ENCODE results near the gene ARGLU1. TPM values are rescaled to one million over a fixed set of nuclear protein-coding genes. Genes with fewer than 3 reads are reported as not detected.
A peak's percentile ranks its signal among the peaks of the same experiment; 100 is the strongest.

Gene ARGLU1
- polyA plus RNA-seq, 1 donor from 2014 or later = 59.1 TPM

DNA sequence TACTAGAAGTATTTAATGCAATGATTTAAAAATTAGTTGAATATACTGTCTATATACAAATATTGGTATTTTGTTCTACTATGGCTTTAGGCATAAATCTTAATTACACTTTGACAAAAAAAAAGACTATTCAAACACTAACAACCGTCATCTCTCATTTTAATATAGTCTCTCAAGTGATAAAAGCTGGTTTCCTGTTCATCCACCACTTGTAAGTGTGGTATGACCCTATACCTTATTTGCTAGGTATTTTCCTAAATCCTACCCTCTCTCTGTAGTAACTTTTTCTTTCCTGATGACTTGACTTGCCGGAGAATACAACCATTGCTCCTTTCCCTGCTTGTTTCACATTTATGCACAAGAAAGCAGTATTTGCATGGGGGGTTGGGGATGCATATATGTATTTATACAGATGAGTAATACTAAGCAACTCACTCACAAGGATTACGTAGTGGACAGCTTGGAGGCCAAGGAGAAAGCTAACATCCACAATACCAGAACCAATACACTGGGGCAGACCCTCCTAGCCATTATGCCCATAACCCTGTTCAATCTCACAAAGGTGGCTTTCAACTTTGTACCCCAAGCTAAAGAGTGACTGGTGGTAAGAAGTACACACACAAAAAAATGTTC is 19.8 kb downstream of the ARGLU1 start:
- Mint-ChIP-seq H3K9me3 (no peaks in the 10 kb centered on the region), H3K4me1 (peaks cover 11 to 16% (median 11%) of the 10 kb centered on the region in 3 donors), H3K36me3 (no peaks in the 10 kb centered on the region), H3K27me3 (no peaks in the 10 kb centered on the region), H3K27ac (no peak overlapping the region), H3K4me3 (no peak overlapping the region)

DNA sequence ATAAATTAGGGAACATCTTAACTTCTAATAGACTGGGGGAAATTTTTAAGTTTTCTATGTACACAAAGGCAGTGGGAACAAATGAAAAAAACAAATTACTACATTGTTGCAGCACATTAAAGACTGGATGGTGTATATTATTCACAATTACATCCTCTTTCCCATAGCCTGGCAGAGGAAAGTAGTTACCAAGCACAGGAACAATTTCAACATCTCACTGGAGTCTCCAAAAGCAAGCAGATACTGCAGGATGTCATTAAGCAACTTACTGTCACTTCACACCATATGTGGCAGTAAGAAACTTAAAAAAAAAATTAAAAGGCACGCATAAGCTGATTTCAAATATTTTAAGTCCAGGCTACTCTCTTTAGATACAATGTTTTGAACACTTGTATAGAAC is 26.1 kb downstream of the ARGLU1 start:
- no peaks in the 10 kb centered on the region for H3K27me3 Mint-ChIP-seq
- H3K36me3 Mint-ChIP-seq = no peaks in the 10 kb centered on the region
- no peak overlapping the region for H3K27ac Mint-ChIP-seq
- peaks cover 0 to 5% (median 0%) of the 10 kb centered on the region in 3 donors for H3K4me1 Mint-ChIP-seq
- H3K9me3 Mint-ChIP-seq = no peaks in the 10 kb centered on the region
- H3K4me3 Mint-ChIP-seq = no peak overlapping the region

DNA sequence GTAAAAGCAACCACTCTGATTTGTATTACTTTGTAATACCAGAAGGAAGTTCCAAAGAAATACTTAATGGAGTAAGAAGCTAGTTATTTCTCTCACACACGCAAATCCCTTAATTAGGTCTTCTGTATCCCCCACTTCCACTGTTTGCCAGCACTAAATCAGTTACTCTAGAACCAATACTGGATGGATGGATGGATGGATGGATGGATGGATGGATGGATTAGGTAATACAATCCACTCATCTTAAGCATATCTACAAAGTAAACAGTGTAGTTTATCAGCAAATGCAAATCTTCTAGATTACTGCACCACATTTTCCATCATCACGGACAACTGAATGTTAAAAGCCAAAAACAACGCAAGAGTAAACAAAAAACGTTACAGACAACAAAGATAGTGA is 27.3 kb downstream of the ARGLU1 start:
- Mint-ChIP-seq H3K4me3 (peak overlapping the region in 1 of 4 donors; percentile 12), H3K36me3 (no peaks in the 10 kb centered on the region), H3K9me3 (no peaks in the 10 kb centered on the region), H3K27ac (no peak overlapping the region), H3K4me1 (peaks cover 0 to 11% (median 3%) of the 10 kb centered on the region in 3 donors), H3K27me3 (no peaks in the 10 kb centered on the region)

DNA sequence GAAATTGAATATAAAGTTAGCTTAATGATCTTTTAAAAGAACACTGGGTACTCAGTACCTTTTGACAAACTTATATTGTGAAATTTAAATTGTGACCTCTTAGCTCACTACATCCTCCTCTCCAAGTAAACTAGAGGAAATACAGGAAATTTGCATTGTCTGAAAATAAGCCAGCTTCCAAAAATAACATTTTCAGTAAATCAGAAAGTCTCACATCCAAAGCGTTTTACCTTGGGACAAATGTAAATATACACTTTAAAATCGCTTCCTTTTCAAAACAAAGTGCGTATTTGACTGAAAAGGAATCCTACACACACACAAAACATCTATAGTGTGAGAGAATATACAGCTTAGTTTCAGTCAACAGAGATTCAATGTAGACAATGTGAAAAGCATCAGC is 30.4 kb downstream of the ARGLU1 start:
- Mint-ChIP-seq H3K4me3 (peak overlapping the region in 2 of 4 donors; percentile 66 to 79), H3K27me3 (peaks cover 16% of the 10 kb centered on the region), H3K9me3 (no peaks in the 10 kb centered on the region), H3K36me3 (no peaks in the 10 kb centered on the region), H3K27ac (peak overlapping the region in 2 of 3 donors; percentile 21 to 53), H3K4me1 (peaks cover 10 to 25% (median 14%) of the 10 kb centered on the region in 3 donors)

DNA sequence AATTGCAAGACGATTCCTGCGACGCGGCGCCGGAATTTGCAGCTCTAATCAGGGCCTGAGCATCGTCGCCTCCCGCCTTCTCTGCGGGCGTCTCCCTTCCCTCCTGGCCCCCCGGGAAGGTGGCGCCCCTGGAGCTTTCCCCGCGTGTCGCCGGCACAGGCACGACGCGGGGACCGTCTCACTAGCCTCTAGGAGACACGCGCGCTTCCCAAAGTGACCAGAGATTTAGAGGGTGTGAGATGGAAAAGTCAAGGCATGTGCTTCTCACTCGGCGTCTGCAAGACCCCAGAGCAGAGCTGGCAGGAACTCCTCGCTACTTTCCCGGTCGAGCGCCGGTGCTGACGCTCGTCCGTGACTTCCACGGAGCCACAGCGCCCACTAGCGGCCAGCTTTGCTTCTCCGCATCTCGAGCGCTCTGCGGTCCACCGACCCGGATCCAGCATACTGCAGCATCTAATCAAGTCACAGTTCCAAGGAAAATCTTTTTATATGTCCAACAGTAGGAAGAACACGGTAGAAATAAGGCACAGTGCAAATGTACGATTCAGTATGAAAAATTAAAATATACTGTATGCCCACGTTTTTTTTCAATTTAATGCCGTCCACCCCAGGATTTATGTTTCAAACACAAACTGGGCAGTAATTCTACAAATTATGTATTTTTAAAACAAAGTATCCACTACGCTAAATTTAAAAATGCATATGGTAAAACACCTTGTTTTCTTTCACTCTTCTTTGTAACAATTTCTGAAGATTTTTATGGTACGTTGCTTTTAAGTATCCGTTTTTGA is 31.5 kb downstream of the ARGLU1 start:
- Mint-ChIP-seq H3K4me1 (peaks cover 10 to 25% (median 14%) of the 10 kb centered on the region in 3 donors), H3K27me3 (peaks cover 23% of the 10 kb centered on the region), H3K36me3 (no peaks in the 10 kb centered on the region), H3K9me3 (no peaks in the 10 kb centered on the region), H3K27ac (peak overlapping the region; percentile 86 to 96 (median 90)), H3K4me3 (peak overlapping the region; percentile 92 to 96 (median 95))

DNA sequence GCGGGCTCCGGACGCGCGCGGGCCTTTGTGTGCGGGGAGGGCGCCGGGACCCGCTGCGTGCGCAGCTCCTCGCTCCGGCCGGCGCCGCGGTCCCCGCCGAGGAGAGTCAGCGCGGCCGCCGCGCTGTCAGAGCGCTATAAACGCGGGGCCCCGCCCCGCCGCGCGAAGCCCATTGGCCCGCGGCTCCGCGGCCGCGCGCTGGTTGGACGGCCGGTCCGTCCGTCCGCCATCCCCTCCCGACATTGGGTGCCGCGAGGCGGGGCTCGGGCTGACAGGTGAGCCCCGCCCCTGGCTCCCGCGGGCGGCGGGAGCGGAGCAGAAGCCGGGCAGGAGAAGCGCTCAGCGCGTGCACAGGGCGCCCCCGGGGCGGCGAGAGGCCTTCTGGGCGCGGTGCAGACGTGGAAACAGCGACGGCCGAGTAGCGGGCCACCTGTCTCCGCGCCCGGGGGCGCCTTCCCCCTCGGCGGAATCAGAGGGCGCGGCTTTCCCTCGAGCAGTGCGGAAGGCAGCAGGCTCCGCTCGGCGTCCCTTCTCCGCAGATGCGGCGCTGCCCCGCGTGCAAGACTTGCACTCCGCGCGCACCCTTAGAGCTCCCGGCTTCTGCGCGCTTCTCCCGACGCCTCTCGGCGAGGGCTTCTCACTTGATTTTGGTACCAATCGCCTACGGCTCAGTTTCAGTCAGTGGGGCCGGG is 32.2 kb downstream of the ARGLU1 start, which contains the start of gene EFNB2:
Gene EFNB2 (minus strand): TSS at position 111 of the 692 bp plus-strand sequence. CDS start 698 bp downstream, outside the sequence.
- Mint-ChIP-seq H3K27me3 (peaks cover 29% of the 10 kb centered on the region), H3K4me3 (peak within 1 kb of the TSS; percentile 92 to 96 (median 95)), H3K27ac (peak within 1 kb of the TSS; percentile 86 to 96 (median 90)), H3K36me3 (no peaks in the 10 kb centered on the region), H3K9me3 (no peaks in the 10 kb centered on the region), H3K4me1 (peaks cover 10 to 25% (median 14%) of the 10 kb centered on the region in 3 donors)

DNA sequence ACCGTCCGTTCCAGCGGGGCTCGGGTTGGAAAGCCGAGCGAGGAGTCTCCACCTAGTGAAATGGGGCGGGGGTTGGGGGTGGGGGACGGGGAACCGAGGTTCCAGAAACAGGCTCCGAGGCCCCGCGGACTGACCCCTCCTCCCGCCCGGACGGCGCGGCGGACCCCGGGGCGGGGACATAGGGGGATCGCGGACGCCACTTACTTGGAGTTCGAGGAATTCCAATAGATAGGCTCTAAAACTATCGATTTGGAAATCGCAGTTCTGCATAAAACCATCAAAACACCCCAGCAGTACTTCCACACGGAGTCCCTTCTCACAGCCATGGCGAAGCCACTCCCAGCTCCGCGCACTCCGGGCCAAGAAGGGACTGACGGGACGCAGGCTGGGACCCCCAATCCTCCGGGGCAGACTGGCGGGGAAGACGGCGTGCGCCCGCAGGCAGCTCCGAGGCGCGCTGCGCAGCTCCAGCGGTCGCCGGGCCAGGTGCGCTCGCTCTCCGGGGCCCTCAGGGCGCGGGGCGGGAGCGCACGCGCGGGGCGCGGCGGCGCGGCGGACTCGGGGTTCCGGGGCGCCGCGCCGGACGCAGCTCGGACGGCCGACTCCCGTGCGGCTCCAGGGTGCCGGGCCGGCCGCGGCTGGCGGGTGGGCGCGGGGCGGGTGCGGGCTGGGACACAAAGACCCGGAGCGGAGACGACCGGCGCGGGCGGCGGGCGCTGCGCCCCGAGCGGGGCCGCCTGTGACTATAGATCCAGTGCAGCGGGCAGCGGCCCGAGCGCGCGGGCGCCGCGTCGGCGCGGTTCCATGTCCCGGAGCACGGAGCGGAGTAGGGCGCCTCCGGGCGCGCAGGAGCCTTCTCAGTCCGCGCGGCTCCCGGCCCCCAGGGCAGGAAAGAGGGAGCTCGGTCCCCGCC is 33.0 kb downstream of the ARGLU1 start:
- H3K36me3 Mint-ChIP-seq = no peaks in the 10 kb centered on the region
- H3K4me1 Mint-ChIP-seq = peaks cover 10 to 25% (median 14%) of the 10 kb centered on the region in 3 donors
- H3K27ac Mint-ChIP-seq = peak overlapping the region in 1 of 3 donors; percentile 12
- H3K9me3 Mint-ChIP-seq = no peaks in the 10 kb centered on the region
- peak overlapping the region; percentile 83 to 96 (median 86) for H3K4me3 Mint-ChIP-seq
- peaks cover 29% of the 10 kb centered on the region for H3K27me3 Mint-ChIP-seq

DNA sequence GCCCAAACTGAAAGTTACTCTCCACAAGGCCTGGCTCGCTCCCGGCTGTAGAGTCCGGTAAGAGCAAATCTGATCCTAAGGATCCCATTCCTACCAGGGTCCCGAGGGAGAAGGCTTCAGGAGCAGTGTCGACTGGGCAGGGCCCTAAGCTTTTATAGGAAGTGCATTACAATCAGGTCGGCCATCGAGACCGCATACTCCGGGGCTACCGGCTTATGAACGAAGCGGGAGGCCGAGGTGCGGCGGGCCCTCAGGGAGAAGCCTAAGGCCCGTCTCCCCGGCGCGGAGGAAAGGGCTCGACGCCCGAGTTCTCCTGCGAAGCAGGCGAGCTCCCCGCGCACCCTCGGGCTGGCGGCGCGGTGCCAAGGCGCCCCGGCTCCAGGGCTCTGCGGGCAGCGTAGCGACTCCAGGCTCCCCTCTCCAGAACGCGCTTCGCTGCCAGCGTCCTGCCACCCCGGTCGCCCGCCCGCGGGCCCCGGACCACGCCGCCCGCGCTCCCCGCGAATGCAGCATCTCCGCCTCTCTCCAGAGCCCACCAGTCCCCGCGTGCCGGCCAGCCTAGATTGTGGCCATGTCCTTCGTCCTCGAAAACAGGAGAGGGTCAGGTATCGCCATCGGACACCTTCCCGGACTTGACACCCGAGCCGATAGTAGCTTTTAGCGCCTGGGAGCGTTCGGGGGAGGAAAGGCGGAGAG is 33.8 kb downstream of the ARGLU1 start:
- Mint-ChIP-seq H3K9me3 (no peaks in the 10 kb centered on the region), H3K4me1 (peaks cover 10 to 25% (median 14%) of the 10 kb centered on the region in 3 donors), H3K27ac (peak overlapping the region in 2 of 3 donors; percentile 12 to 76), H3K27me3 (peaks cover 34% of the 10 kb centered on the region), H3K4me3 (peak overlapping the region; percentile 43 to 88 (median 74)), H3K36me3 (no peaks in the 10 kb centered on the region)

DNA sequence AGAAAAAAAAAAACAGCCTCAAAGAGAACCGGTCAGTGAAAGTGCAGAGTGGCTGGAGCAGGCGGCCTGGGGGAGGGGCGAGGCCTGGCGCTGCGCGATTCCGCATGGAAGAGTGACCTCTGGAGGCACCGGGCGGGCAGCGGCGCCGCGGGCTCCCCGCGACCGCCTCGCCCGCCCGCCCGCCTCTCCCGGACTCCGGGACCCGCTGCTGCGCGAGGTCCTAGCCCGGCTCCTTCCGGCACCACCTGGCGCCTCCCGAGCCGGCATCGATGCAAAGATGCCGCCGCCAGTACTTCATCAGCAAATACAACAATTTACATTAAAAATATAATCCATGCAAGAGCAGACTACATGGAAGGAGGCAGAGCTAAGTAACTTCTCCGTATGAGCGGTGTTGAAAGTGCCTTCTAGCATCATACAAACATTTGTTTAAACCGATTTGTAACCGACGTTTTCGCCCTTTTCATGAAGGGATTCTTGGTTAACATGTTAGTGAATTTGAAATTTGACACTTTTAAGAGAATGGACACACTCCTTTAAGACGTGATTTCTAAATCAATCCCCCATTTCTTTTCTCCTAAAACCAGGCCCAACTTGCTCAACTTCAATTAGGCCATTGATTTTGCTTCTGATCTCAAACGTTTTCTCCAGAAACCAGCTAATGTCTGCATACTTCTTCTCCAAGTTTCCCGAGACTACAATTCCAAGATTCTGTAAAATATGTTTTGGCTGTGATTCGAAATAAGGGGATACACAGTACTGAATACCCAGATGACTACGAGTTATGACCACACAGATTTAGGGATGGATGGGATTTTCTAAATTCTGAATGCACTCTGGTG is 34.6 kb downstream of the ARGLU1 start:
- H3K4me3 Mint-ChIP-seq = peak overlapping the region; percentile 65 to 83 (median 75)
- H3K27ac Mint-ChIP-seq = peak overlapping the region; percentile 11 to 76 (median 50)
- no peaks in the 10 kb centered on the region for H3K36me3 Mint-ChIP-seq
- peaks cover 37% of the 10 kb centered on the region for H3K27me3 Mint-ChIP-seq
- no peaks in the 10 kb centered on the region for H3K9me3 Mint-ChIP-seq
- H3K4me1 Mint-ChIP-seq = peaks cover 10 to 25% (median 14%) of the 10 kb centered on the region in 3 donors

DNA sequence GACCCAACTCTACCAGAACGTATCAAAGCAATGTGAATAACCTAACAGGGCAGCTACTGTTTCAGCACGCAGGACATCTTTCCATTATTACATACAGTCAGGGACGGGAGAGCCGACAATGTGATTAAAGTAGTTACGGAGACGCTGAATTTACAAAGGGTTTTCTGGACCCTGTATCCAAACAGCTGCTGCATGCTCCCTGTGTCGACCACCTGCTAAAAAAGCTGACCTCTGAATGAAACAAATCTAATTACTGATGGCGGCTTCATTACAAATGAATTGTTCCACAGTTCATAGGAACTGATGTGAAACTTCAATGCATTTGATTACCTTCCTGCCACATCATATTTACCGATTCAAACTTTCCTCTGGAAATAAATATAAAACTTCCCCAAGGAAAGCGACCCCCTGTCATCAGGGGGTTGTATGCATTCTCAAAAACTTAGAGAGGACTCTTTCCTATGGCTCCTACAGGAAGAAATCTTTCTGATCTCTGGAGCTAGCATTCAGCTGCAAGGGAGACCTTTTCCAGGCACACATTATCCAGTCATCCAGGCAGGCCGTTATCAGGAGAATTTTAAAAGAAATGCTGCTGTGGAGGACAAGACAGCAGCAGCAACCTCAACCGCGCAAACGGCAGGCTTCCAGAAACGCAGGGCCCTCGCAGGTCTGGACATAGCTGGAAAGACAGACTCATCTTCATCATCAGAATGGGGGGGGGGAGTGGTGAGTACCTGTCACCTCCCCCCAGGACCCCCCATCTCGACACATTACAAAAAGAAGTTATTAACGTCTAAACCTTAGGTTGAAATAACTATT is 35.6 kb downstream of the ARGLU1 start:
- Mint-ChIP-seq H3K4me1 (peaks cover 10 to 21% (median 14%) of the 10 kb centered on the region in 3 donors), H3K27ac (peak overlapping the region in 2 of 3 donors; percentile 13 to 59), H3K27me3 (peaks cover 38% of the 10 kb centered on the region), H3K36me3 (no peaks in the 10 kb centered on the region), H3K4me3 (peak overlapping the region in 3 of 4 donors; percentile 5 to 83 (median 74)), H3K9me3 (no peaks in the 10 kb centered on the region)

DNA sequence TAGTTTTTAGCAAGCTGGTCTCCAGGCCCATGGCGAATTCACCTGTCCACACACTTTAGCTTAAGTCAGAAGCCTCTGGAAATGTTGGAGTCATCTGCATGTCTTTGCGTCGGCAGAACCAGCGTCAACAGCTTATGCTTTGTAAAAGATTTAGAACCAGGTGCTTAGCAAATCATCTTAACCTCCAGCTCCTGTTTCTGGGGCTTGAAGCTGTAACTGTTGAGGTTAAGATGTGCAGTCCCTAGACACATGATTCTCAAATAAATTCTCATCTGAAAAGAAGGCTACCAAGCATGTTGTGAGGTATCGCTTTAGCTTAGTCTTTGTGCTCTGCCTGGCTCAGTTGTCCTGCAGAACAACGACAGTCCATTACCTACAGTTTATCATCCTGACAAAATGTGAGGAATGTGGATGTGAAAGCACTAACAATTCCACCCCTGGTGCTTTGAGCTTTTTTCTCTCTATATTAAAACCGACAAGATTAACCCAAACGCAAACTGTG is 36.9 kb downstream of the ARGLU1 start:
- Mint-ChIP-seq H3K4me3 (peak overlapping the region in 1 of 4 donors; percentile 36), H3K4me1 (peaks cover 10 to 14% (median 11%) of the 10 kb centered on the region in 3 donors), H3K36me3 (no peaks in the 10 kb centered on the region), H3K27ac (no peak overlapping the region), H3K27me3 (peaks cover 38% of the 10 kb centered on the region), H3K9me3 (no peaks in the 10 kb centered on the region)

DNA sequence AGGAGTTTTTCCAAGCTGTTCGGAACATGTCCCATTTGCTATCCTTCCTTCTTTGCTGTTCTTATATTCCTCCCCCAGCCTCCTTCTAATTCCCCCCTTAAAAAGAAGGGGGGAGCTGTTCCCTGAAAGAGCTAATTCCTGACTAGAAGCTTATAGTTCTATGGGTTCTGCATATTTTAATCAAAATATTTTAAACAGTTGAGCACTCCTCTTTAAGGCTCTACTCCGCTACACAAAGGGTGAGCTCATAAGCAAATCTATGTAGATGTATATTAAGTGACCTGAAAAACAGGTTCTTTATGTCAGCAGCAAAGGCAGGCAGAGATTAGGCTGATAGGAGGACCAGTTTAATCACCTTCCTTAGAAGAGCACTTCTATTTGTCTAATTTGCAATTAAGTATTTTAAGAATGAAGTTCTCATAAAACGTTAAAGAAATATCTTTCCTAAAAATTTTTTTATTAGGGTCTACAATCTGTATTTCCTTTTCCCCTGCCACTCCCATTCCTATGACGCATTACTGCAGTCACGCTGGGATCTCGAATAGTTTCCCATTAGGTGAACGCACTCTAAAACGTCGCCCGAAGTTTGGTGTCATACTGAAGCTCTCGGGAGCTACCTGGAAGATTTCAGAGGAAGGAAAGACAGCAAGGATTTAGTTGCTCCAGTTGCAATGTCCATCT is 37.6 kb downstream of the ARGLU1 start:
- Mint-ChIP-seq H3K36me3 (no peaks in the 10 kb centered on the region), H3K4me3 (no peak overlapping the region), H3K9me3 (no peaks in the 10 kb centered on the region), H3K27ac (no peak overlapping the region), H3K27me3 (peaks cover 41% of the 10 kb centered on the region), H3K4me1 (peaks cover 10 to 14% (median 11%) of the 10 kb centered on the region in 3 donors)

Data from IgD-negative memory B cell (primary cell).